OCI-LY1 (cell line): ENCODE data around the gene PTPRN2.

Source experiments
- CTCF ChIP-seq: fragments of 200-600 bp; sonication (generic), shearing (Covaris generic); IDR thresholded peaks from 2 replicates; pipeline ENCODE4 v1.5.1; 2017; ENCODE audit warnings: mild to moderate bottlenecking, antibody characterized with exemption, low read length, moderate library complexity, mixed read lengths
- EZH2 ChIP-seq: fragments of 200-600 bp; sonication (generic), shearing (Covaris generic); IDR thresholded peaks from 2 replicates; pipeline ENCODE4 v1.8.0; 2017; ENCODE audit warnings: borderline replicate concordance, mixed run types, mild to moderate bottlenecking, antibody characterized with exemption, low read length, moderate library complexity, mixed read lengths

GRCh38 chr7:158244430-158244829, 343.2 kb downstream of the PTPRN2 start:
- no peak for TF ChIP-seq EZH2
- TF ChIP-seq CTCF, result no peak
